Stimulated activated CD4-positive, alpha-beta T cell treated with anti-CD3 and anti-CD28 coated beads, Interleukin-12 subunit alpha, Interleukin-12 subunit beta, amount 100 ng/mL, for 48 hours (primary cell): ENCODE measurements around the gene DPP10.

ENCODE experiments used
- DNase-seq, 3 donors: peaks; one replicate each; pipeline ENCODE4 v3.0.0-alpha.2; 2020; ENCODE audit warnings: low read depth in 2 of 3, low spot score in 1 of 3

DPP10 gene

GRCh38 chr2:115635430-115635829, 1193.0 kb downstream of the DPP10 start:
- DNase-seq, result no peak

DNA sequence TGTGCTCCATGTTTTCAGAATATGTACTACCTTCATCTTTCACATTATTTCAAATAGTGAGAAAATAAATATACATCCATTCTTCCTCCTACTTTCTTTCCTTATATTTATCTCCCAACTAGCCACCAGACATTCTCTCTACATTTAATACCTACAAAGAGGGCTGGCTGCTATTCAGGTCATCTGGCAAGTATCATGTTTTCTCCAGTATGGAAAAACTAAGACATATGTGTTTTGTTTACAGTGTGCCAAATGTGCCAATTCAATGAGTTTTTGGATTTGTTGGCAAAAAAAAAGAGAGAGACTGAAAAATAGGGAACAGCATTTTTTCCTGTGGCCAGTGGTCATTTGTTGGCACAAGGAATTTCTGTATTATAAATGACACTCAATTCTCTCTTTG, 1207.3 kb downstream of the DPP10 start:
- no peak for DNase-seq

- no peak for DNase-seq
Measured at GRCh38 chr2:115650827-115651226, 1208.4 kb downstream of the DPP10 start.

DNA sequence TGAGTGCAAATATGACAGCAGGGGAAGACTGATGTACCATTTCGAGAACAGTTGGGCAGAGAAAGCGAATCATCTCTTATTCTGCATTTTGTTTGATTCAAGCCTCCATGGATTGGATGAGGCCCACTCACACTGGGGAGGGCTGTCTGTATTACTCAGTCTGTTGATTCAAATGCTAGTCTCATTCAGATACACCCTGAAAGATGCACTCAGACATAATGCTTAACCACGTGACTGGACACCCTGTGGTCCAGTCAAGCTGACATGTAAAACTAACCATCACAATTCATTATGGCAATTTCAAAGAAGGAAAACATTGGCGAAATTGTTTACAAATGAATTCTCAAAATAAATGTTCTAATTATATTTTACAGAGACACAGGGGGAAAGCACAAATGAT, 1210.2 kb downstream of the DPP10 start:
- no peak for DNase-seq

DNA sequence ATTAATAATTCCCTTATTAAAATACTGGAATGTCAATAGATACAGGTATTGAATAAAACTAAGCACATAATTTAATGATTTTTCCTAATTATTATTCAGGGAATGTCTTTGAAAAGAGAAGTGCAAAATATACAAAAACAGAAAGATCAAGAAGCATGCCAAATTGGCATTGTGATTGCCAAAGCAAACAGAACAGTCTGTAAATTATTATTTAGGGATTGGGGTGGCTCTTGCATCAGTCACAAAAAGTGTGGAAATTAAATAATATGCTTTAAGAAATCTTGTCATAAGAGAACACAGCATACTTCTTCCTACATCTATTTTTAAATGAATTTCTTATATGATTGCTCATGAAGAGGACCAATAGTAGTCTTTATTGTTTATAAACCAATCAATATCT, 1211.9 kb downstream of the DPP10 start:
- no peak for DNase-seq

DNA sequence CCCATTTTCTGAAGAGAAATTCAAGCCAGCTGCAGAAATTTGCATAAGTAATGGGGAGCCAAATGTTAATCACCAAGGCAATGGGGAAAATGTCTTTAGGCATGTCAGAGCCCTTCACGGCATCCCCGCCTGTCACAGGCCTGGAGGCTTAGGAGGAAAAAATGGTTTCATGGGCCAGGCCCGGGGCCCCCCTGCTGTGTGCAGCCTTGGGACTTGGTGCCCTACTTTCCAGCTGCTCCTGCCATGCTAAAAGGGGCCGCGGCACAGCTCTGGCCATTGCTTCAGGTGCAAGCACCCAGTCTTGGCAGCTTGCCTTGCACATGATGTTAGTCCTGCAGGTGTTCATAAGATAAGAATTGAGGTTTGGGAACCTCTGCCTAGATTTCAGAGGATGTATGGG, 1235.7 kb downstream of the DPP10 start:
- DNase-seq, result no peak

DNA sequence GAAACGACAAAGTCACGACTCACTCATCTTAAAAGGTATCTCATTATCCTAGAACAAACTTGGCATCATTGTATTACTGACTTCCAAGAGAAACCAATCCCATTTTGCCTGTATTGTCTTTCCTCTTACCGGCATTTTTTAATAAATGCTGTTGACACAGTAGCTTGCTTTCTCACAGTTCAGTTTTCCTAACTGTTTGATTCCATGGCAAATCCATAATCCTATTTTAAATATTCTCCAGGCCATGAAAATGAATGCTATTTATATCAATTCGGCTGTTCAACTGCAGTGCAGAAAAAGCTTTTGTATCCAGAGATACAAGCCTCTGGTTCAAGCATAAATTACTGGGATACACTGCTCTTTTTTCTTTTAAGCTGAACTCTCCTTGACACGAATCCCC, 1241.9 kb downstream of the DPP10 start:
- no peak for DNase-seq

DNA sequence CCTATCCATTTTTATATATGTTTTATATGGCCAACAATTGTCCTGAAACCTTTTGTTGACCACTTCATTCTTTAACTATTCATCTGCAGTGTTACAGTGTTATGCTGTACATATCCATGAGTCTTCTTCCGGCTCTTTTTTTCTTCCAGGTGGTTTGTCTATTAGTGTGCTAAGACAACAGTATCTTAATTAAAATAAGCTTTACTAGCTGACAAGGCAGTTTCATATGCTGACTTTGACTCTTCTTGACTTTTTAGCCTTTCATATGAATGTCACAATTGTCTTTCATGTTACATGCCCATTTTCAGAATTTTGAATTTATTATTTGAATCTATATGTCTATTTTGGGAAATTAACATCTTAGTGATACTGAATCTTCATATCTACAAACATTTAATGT, 1249.0 kb downstream of the DPP10 start:
- DNase-seq, result no peak

DNA sequence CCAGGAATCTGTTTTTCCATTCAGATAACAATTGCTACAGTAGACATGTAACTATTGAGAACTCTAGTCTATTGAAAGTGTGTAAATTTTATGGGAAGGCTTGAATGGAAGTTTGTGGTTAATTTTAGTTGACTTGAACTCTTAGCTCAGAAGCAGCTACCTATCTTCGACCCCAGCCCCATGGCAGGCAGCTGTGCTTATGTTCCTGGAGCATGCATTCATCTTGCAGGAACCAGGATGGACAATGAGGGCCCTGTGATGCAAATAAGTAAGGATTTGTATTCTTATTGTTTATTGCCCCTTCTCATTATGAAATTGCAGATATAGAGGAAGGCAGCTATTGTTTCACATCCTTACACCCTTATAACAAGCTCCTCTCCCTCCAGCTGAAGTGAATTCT, 1252.2 kb downstream of the DPP10 start:
- no peak for DNase-seq

DNA sequence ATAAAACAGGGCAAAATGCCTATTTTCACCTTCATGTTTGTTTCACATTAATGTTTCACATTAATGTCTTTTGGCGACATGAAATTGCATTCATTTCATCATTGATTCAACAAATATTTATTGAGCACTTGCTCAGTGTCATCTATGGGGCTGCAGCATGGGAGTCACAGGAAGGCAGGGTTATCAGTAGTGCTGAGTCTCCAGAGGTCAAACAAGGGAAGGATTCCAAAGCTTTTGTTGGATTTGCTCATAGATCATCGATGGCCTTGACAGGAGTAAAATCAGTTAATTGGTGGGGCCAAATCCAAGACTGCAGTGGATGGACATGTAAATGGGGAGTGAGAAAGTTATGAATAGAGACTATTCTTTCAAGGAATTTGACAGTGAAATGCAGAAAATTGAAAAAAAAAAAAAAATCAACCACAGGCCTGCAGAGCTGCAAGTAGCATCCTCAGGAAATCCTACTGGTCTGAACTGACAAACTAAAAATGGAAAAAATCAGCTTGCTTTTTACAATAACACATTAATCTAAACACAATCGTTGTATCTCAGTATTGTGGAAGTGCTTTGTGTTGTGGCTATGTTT, 1290.8 kb downstream of the DPP10 start:
- DNase-seq, result no peak

DNA sequence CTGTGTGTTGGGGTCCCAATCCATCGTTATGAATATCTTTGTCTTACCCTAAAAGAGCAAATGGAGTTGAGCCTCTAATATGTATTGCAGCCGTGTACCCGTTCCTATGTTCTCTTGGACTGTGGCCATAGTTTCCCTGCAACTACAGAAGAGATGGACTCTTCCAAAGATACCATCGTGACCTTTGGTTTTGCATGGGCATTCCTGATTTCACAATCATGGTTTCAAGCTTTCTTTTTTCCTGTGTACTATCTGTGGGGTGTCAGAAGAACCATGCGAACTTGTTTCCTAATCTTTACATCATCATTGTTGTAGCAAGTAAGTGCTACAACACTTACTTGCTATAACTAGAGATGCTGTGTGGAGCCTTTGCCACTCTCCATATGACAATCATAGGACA, 1295.7 kb downstream of the DPP10 start:
- no peak for DNase-seq

GRCh38 chr2:115739574-115739973, 1297.1 kb downstream of the DPP10 start:
- no peak for DNase-seq

DNA sequence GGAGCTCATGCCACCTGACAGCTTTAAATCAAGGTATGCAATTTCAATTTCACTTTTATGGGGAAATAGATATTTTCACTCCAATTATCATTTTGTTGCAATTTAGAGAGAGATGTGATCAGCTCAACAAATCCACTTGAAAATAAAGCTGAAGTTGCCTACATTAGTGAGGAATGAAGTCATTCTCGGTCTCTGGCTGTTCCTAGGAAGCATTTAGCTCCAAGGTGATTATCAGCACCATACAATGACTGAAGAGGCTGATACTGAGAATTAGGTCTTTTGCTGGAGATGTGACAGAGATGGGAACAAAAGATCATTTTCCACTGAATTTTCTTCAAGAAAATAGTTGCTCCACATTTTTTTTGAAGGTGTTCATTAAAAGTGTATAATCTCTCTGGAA, 1303.7 kb downstream of the DPP10 start:
- no peak for DNase-seq

GRCh38 chr2:115757286-115757685, 1314.8 kb downstream of the DPP10 start:
- no peak for DNase-seq

- DNase-seq, result no peak
Measured at GRCh38 chr2:115763601-115764000, 1321.2 kb downstream of the DPP10 start.

DNA sequence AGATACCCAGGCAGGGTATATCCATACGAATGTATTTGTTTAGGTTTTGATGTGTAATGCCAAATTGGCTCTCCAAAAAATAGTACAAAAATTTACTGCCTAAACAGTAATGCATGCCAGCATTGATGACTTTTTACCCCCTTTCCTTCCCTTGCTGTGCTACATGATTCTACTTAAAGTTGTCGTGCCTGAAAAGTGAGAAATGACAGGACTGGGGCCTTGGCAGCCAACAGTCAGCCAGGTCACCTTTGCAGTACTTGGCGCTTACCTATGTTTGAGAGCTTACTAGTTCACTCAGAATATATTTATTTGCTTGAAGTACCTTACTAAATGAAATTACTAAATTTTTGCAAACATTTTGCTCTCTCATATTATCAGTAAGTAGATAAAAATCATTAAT, 1329.1 kb downstream of the DPP10 start:
- no peak for DNase-seq

DNA sequence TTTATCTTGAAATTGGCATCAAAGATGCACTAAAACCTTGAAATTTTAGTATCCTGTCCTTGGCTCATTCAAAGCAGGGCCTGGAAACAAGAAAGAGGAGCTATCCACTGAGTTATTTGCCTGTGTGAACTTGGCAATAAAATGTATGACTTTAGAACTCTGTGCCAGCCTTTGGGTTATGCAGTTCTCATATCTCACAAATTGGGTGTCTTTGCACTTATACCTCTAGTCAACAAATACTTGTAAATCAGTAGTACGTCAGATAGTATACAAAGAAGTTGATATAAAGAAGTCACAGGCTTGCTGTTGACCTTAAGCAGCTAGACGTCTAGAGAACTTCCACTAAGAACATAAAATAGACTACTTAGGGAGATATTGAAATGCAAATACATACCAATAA, 1331.9 kb downstream of the DPP10 start:
- no peak for DNase-seq

GRCh38 chr2:115779085-115779632, 1336.7 kb downstream of the DPP10 start:
- DNase-seq, result no peak

GRCh38 chr2:115782286-115782685, 1339.8 kb downstream of the DPP10 start:
- DNase-seq, result no peak

GRCh38 chr2:115796078-115796477, 1353.6 kb downstream of the DPP10 start:
- DNase-seq, result no peak

GRCh38 chr2:115807276-115807675, 1364.8 kb downstream of the DPP10 start:
- no peak for DNase-seq

GRCh38 chr2:115825912-115826311, 1383.5 kb downstream of the DPP10 start:
- DNase-seq, result no peak

DNA sequence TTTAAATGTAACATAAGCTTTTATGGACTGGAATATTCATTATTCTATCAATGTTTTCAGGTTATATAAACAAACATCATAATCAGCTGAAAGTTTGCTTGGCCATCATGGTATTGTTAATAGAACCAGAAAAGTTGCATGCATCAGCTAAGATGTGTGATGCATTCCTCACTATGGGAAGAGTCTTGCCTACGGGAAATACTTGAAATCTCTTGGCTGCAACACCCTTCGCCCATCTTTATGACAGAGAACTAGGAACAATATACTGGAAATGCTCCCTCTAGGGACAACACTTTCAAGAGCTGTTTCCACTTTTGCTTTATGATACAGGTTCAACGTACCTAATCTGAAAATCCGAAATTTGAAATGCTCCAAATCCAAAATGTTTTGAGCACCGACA, 1390.8 kb downstream of the DPP10 start:
- DNase-seq, result no peak

DNA sequence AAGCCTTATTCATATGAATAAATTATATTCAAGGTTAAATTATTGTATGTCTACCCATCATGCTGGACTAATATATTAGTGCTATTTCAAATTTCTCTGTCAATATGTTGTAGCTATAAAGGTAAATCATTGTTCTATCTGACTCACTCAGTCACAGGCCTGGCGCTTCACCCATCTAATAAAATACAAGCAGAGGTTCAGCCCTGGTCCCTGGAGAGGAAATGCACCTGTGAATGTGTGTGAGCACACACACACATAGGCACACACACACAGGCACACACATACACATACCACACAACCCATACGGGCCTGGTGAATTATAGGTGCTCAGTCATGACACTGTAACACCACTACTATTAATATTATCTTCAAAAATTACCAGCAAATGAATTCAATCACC, 1396.1 kb downstream of the DPP10 start:
- DNase-seq, result no peak
